HFFc6 (cell line): ENCODE results near the gene RCBTB1. TPM values are rescaled to one million over a fixed set of nuclear protein-coding genes. Genes with fewer than 3 reads are reported as not detected.

Experiments
- DNase-seq: peaks from one replicate; pipeline ENCODE4 v3.0.0-alpha.2; 2018
- H3K27ac Mint-ChIP-seq: 2 replicates; pipeline ENCODE4 v1.8.0; 2020; ENCODE audit warnings: mild to moderate bottlenecking, mixed read lengths
- H3K27me3 Mint-ChIP-seq: 2 replicates; pipeline ENCODE4 v1.8.0; 2021; ENCODE audit warnings: mild to moderate bottlenecking, moderate library complexity, mixed read lengths; ENCODE audit not compliant: insufficient read depth
- H3K36me3 Mint-ChIP-seq: 2 replicates; pipeline ENCODE4 v1.8.0; 2021; ENCODE audit warnings: low read depth, mixed read lengths
- H3K4me1 Mint-ChIP-seq: 2 replicates; pipeline ENCODE4 v1.8.0; 2020; ENCODE audit warnings: low read depth, mixed read lengths
- H3K4me3 Mint-ChIP-seq: 2 replicates; pipeline ENCODE4 v1.8.0; 2020; ENCODE audit warnings: mild to moderate bottlenecking, moderate library complexity, mixed read lengths
- H3K9me3 Mint-ChIP-seq: 2 replicates; pipeline ENCODE4 v1.8.0; 2020; ENCODE audit warnings: mild to moderate bottlenecking, mixed read lengths
- total RNA-seq, 6 experiments: library from RNA; stranded (reverse); fragmentation: NEBNext Ultra II Directional; extraction: Animal tissue kit (Norgen Biotek cat#: 25700); gene quantifications; 2 replicates in 1 of 6; 3 replicates in 5 of 6; pipeline ENCODE4 v1.2.3, GENCODE V29; 2021
- TF ChIP-seq, protein P1 (sequence below): fragments of 200-600 bp; sonication (generic); IDR thresholded peaks from 2 replicates; pipeline ENCODE4 v1.5.0; 2021; ENCODE audit warnings: antibody characterized with exemption, mild to moderate bottlenecking

Gene RCBTB1
- total RNA-seq, 6 experiments from 2014 or later, result 13.3 to 17.4 (median 15.6) TPM

DNA sequence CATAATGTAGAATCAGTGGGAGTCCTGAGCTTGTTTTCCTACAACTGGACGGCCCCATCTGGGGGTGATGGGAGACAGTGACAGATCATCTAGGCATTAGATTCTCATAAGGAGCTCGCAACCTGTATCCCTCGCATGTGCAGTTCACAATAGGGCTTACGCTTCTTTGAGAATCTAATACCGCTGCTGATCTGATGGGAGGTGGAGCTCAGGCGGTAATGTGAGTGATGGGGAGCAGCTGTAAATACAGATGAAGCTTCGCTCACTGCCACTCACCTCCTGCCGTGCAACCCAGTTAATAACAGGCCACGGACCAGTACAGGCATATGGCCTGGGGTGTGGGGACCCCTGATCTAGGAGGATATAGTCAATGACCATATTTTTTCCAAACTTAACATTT lies 38.8 kb downstream of the RCBTB1 start:
- TF ChIP-seq, protein P1, sequence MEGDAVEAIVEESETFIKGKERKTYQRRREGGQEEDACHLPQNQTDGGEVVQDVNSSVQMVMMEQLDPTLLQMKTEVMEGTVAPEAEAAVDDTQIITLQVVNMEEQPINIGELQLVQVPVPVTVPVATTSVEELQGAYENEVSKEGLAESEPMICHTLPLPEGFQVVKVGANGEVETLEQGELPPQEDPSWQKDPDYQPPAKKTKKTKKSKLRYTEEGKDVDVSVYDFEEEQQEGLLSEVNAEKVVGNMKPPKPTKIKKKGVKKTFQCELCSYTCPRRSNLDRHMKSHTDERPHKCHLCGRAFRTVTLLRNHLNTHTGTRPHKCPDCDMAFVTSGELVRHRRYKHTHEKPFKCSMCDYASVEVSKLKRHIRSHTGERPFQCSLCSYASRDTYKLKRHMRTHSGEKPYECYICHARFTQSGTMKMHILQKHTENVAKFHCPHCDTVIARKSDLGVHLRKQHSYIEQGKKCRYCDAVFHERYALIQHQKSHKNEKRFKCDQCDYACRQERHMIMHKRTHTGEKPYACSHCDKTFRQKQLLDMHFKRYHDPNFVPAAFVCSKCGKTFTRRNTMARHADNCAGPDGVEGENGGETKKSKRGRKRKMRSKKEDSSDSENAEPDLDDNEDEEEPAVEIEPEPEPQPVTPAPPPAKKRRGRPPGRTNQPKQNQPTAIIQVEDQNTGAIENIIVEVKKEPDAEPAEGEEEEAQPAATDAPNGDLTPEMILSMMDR, result no peak
- Mint-ChIP-seq H3K4me3 (no peak overlapping the region), H3K36me3 (peaks cover 10% of the 10 kb centered on the region; the same call in 1 of the 2 replicates), H3K4me1 (no peaks in the 10 kb centered on the region), H3K27ac (no peak overlapping the region), H3K27me3 (peaks cover 2% of the 10 kb centered on the region; the same call in 1 of the 2 replicates), H3K9me3 (no peaks in the 10 kb centered on the region)
- no peak for DNase-seq

DNA sequence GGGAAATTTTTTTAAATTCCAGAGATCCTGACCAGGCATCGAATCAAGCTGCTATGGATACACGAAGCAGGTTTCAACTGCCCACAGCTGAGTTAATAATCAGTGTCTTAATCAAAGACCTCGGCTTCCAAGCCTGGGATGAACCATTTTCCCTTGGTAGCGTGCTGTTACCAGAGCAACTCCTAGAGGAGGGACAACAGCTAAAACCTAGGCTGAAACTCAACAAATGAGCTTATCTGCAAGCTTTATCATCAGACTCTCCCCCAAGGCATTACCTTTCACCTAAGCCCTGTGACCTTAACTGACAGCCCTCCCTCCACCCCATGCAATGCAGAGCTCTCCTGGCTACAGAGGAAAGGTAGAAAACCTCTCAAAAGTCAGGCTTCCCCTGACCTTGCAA lies 39.7 kb downstream of the RCBTB1 start:
- Mint-ChIP-seq H3K36me3 (peaks cover 12% of the 10 kb centered on the region), H3K27me3 (peaks cover 2% of the 10 kb centered on the region; the same call in 1 of the 2 replicates)
- DNase-seq, result no peak

DNA sequence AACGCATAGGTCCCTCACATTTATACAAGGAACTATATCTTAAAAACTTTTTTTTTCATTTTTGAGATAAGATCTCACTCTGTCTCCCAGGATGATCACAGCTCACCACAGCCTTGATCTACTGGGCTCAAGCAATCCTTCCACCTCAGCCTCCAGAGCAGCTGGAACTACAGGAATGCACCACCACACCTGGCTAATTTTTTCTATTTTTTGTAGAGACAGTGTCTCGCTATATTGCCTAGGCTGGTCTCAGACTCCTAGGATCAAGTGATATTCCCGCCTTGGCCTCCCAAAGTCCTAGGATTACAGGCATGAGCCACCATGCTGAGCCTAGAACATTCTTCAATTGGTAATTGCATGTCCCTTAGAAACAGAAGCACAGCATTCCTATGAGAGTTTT lies 41.7 kb downstream of the RCBTB1 start:
- Mint-ChIP-seq H3K36me3 (peaks cover 18% of the 10 kb centered on the region), H3K27me3 (no peaks in the 10 kb centered on the region), H3K4me1 (peaks cover 10% of the 10 kb centered on the region)

More for the DNA sequence above, 39.7 kb downstream of the RCBTB1 start:
- Mint-ChIP-seq H3K4me1 (peaks cover 3% of the 10 kb centered on the region), H3K27ac (no peak overlapping the region), H3K4me3 (no peak overlapping the region), H3K9me3 (no peaks in the 10 kb centered on the region)
- TF ChIP-seq, protein P1, result no peak

DNA sequence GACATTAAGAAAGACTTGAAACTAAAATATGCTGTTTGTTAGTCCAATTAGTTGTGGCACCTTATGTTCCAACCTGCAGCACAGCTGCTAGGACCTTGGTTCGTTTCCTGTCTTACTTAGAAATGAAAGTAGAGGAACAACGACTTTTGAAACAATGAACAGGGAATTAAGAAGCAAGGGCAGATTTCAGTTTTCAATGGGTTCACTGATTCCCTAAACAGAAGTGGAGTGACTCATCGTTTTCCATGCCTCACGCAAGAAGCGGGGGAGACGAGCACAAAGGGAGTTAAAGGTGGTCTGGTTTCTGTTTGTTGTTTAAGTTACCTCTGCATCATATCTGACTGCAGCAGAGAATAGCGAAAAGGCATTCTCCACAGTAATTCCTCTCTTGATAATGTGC lies 44.8 kb downstream of the RCBTB1 start:
- Mint-ChIP-seq H3K4me3 (peak overlapping the region; percentile 6; the same call in 1 of the 2 replicates), H3K9me3 (no peaks in the 10 kb centered on the region), H3K27ac (no peak overlapping the region; the same call in 1 of the 2 replicates), H3K36me3 (peaks cover 14% of the 10 kb centered on the region), H3K27me3 (no peaks in the 10 kb centered on the region), H3K4me1 (peaks cover 10% of the 10 kb centered on the region)
- TF ChIP-seq, protein P1, result no peak
- DNase-seq, result peak; percentile 16

More for the DNA sequence above, 41.7 kb downstream of the RCBTB1 start:
- TF ChIP-seq, protein P1, result no peak
- H3K4me3 Mint-ChIP-seq, result no peak overlapping the region
- H3K27ac Mint-ChIP-seq, result no peak overlapping the region
- H3K9me3 Mint-ChIP-seq, result no peaks in the 10 kb centered on the region
- no peak for DNase-seq

DNA sequence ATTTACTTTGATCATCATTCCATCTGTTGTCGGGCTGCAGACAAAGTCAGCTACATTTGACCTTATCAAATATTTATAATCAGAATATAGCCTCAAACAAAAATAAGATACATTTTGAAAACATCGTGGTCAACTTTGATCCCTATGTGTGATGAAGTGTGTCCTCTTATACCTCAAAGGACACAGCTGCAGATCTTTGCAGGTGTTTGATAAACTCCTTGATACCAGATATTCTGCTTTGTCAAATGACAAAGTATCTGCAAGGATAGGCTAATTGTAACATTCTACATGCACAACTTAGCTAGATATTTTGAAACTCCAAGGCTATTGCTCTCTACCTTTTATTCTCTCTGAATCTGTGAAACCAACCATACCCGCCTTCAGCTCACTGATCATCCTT lies 45.6 kb downstream of the RCBTB1 start:
- TF ChIP-seq, protein P1, result no peak
- H3K27me3 Mint-ChIP-seq, result no peaks in the 10 kb centered on the region
- peaks cover 10% of the 10 kb centered on the region for H3K4me1 Mint-ChIP-seq
- DNase-seq, result no peak
- peaks cover 14% of the 10 kb centered on the region for H3K36me3 Mint-ChIP-seq
- no peak overlapping the region for H3K27ac Mint-ChIP-seq
- no peaks in the 10 kb centered on the region for H3K9me3 Mint-ChIP-seq
- H3K4me3 Mint-ChIP-seq, result no peak overlapping the region

DNA sequence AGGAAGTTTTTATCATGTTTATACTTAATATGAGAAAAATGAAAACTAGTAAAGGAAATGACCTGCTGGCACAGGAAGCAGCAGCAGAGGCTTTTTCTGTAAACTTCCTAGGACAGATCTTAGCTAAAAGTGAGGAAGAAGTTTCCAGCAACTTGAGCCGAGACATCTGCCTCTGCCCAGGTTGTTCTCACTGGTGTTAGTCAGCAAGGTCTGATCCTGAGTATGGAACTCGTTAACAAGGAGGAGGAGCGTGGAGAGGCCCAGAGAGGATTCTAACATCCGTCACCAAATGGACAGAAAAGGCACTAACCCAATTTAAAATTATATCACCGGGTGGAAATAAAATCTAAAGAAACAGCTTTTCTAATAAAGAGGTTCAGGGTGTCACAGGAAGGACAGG lies 46.0 kb downstream of the RCBTB1 start:
- Mint-ChIP-seq H3K36me3 (peaks cover 16% of the 10 kb centered on the region), H3K27me3 (no peaks in the 10 kb centered on the region), H3K4me3 (no peak overlapping the region), H3K27ac (no peak overlapping the region; the same call in 1 of the 2 replicates), H3K9me3 (no peaks in the 10 kb centered on the region), H3K4me1 (peaks cover 10% of the 10 kb centered on the region)
- no peak for DNase-seq
- TF ChIP-seq, protein P1, result no peak
